ENCODE results near the gene PRIM1.
A peak's percentile ranks its signal among the peaks of the same experiment; 100 is the strongest.
"Not testable (repeated sequence)": the region's sequence is repeated elsewhere in the genome, so short reads cannot be mapped to it uniquely, and the experiment has no call there.

PRIM1 gene

DNA sequence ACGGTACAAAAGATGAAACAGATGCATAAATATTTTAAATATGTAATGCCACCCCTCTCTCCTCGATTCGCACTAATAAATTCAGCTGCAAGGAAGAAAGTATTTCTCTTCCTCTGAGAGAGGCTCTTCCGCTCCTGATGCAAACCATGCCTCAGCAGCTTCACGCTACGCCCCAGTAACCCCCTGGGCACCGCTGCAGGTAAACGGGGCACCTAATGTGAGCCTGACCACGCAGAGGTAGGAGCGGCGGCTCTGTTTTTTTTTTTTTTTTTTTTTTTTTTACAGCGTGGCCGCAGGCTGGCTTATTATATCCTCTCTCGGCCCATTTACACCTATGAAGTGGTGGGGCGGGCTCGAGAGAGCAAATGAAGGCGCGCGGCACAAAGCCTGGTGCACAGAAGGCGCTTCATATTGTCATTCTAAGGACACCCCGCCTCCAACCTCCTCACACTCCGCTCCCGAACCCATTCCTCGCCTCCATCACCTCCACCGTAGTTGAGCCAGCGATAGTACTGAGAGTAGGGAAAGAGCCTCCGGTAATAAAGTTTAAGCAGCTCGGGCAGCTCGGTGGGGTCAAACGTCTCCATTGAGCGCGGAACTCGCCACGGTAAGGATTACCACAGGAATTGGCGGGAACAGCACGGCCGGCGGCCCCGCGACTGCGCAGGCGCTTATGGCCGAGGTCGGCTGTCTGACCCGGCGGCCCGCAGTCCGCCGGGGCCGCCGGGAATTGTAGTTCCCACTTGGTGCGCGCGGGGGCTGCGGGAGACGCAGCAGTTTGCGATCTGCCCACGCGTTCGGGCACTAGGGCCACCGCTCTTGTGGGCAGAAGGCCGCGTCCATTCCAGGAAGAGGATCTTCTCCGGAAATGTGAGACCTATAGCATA, at the start of gene PRIM1:
TSS of gene PRIM1 (minus strand) at position 612 of the 887 bp plus-strand sequence. CDS start at position 587, 25 bp downstream.
- peak; percentile 90 to 91 for ATAC-seq

DNA sequence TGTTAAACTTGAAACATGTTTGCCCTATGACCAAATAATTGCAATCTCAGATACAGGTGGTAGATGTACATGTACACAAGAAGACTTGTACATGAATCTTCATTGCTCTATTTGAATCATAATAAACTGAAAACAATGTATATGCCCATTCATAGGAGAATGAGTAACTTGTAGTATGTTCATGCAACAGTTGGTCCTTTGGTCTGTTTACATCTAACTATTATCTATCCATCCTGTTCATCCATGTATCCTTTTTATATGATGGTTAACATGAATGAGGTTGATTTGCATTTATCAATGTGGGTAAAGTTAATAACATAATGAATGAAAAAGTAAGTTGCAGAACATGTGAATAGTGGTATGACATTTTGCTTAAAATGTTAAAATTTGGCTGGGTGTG, 48.1 kb upstream of the PRIM1 start:
- no peak for ATAC-seq

DNA sequence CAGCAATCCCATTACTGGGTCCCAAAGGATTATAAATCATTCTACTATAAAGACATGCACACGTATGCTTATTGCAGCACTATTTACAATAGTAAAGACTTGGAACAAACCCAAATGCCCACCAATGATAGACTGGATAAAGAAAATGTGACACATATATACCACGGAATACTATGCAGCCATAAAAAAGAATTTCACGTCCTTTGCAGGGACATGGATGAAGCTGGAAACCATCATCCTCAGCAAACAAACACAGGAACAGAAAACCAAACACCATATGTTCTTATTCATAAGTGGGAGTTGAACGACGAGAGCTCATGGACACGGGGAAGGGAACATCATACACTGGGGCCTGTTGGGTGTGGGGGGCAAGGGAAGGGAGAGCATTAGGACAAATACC, 47.2 kb upstream of the PRIM1 start:
- not testable (repeated sequence) for ATAC-seq

DNA sequence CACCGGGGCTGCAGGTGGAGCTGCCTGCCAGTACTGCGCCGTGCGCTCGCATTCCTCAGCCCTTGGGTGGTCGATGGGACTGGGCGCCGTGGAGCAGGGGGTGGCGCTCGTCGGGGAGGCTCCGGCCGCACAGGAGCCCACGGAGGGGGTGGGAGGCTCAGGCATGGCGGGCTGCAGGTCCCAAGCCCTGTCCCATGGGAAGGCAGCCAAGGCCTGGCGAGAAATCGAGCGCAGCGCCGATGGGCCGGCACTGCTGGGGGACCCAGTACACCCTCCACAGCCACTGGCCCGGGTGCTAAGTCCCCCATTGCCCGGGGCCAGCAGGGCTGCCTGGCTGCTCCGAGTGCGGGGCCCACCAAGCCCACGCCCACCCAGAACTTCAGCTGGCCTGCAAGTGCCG, 43.7 kb upstream of the PRIM1 start:
- not testable (repeated sequence) for ATAC-seq

DNA sequence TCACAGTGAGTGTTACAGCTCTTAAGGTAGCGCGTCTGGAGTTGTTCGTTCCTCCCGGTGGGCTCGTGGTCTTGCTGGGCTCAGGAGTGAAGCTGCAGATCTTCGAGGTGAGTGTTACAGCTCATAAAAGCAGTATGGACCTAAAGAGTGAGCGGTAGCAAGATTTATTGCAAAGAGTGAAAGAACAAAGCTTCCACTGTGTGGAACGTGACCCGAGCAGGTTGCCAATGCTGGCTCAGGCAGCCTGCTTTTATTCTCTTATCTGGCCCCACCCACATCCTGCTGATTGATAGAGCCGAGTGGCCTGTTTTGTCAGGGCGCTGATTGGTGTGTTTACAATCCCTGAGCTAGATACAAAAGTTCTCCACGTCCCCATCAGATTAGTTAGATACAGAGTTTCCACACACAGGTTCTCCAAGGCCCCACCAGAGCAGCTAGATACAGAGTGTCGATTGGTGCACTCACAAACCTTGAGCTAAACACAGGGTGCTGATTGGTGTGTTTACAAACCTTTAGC, 43.0 kb upstream of the PRIM1 start:
- not testable (repeated sequence) for ATAC-seq

DNA sequence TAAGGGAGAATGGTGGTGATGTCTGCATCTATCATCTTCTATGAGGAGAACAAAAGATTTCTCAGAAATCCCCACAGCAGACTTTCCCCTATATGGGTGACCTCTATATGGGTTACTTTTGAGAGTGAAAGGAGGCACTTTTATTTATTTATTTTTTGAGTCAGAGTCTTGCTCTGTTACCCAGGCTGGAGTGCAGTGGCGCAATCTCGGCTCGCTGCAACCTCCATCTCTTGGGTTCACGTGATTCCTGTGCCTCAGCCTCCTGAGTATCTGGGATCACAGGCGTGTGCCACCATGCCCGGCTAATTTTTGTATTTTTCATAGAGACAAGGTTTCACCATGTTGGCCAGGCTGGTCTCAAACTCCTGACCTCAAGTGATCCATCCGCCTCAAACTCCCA, 41.0 kb upstream of the PRIM1 start:
- not testable (repeated sequence) for ATAC-seq

DNA sequence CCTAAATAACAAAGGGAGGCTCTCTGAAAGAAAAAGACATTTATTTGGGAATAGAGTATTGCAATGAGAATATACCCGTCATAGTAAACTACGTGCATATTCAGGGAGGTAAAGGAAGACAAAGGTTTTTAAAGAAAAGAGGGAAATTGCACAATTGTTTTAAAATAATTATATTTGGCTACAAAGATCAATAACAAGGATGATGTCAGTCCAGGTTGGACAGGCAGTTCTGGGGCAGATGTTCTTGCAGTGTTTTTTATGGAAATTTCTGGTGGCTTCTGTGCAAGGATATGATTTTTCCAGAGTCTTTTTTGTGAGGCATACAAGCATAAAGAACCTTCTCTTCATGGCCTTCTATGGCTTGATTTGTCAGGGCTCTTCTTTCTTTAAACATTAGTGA, 40.6 kb upstream of the PRIM1 start:
- no peak for ATAC-seq

DNA sequence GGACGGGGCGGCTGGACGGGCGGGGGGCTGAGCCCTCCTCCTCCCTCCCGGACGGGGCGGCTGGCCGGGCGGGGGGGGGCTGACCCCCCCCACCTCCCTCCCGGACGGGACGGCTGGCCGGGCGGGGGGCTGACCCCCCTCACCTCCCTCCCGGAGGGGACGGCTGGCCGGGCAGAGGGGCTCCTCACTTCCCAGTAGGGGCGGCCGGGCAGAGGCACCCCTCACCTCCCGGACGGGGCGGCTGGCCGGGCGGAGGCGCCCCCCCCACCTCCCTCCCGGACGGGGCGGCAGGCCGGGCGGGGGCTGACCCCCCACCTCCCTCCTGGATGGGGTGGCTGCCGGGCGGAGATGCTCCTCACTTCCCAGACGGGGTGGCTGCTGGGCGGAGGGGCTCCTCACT, 37.3 kb upstream of the PRIM1 start:
- ATAC-seq: not testable (repeated sequence)

DNA sequence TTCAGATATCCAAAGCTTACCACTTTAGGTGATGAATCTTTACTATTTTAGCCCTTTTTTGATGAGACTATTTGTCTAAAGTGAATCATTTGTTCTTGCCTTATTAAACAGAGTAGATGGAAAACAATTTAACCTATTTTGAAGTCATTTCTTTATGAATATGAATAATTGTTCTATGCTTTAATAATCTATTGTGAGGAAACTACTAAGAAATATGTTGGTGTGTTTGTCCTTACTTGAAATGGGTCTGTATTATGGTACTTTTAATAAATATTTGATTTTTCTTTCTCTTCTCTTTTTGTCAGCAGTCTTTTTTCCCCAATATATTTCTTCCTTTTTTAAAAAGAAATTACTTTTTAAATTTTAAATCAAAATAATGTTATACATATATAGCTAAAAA, 35.4 kb upstream of the PRIM1 start:
- ATAC-seq: no peak

DNA sequence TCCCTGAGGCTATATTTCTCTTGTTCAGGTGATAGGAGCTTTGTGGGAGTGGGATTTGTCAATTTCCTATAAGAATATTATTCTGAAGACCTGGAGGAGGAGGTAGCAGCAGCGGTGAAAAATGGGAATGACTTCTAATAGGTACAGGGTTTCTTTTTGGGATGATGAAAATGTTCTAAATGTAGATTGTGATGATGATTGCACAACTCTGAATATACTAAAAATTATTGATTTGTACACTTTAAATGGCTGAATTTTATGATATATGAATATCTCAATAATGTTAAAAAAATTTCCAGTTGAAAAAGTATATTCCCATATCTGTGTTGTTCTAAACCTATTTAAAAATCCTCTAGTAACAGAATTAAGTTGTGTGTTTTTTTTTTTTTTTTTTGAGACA, 33.8 kb upstream of the PRIM1 start:
- ATAC-seq: no peak

DNA sequence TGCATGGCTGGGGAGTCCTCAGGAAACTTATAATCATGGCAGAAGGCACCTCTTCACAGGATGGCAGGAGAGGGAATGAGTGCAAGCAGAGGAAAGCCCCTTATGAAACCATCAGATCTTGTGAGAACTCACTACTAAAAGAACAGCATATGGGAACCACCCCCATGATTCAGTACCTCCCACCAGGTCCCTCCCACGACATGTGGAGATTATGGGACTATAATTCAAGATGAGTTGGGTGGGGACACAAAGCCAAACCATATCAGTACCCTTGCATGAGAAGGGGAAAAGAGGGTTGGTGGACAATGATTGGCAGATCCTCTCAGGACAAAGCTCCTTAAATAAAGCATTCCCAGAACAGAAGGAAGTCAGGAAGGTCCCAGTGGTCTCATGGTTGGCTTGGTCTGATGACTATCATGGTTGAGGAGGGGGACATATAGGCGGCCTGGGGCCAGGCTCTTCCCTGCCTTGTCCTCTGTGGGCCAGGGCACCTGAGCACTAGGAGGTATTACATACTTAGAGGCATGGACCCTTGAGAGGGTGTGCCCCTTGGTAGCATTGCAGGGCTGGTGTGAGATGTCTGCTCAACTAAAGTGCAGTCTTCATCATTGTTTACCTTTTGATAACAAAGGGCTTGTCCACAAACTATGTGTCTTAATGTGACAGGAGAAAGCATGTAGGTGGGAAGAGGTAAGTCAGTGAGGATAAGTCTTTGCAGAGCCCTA, 33.2 kb upstream of the PRIM1 start:
- ATAC-seq: no peak

DNA sequence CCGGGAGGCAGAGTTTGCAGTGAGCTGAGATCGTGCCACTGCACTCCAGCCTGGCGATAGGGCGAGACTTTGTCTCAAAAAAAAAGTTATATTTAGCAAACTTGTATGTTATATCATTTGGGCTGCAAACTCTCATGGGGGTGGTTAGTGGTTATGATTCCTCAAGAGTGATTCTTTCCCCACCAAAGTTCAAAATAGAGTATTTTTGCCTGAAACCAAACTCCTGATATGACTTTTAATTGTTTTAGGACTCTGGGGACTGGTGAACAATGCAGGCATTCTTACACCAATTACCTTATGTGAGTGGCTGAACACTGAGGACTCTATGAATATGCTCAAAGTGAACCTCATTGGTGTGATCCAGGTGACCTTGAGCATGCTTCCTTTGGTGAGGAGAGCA, 29.6 kb upstream of the PRIM1 start:
- no peak for ATAC-seq

DNA sequence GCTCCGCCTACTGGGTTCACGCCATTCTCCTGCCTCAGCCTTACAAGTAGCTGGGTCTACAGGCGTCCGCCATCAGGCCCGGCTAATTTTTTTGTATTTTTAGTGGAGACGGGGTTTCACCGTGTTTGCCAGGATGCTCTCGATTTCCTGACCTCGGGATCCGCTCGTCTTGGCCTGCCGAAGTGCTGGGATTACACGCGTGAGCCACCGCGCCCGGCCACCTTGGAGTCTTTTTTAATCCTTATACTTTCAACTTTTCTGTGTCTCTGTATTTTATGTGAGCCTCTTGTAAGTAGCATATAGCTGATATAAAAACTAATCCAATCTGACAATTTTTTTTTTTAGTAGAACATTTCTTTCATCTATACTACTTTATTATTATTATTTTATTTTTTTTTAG, 26.6 kb upstream of the PRIM1 start:
- ATAC-seq: no peak

DNA sequence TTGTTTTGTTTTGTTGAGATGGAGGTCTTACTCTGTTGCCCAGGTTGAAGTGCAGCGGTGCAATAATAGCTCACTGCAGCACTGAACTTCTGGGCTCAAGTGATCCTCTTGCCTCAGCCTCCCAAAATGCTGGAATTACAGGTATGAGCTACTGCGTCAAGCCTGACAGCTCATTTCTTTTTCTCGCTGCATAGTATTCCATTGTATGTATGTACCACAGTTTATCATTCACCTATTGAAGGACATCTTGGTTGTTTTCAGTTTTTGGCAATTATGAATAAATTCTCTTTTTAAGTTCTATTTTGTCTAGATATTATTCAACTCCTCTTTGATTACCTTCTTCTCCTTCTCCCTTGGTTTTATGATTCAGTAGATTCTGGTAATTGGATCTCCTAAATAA, 24.5 kb upstream of the PRIM1 start:
- ATAC-seq: no peak

DNA sequence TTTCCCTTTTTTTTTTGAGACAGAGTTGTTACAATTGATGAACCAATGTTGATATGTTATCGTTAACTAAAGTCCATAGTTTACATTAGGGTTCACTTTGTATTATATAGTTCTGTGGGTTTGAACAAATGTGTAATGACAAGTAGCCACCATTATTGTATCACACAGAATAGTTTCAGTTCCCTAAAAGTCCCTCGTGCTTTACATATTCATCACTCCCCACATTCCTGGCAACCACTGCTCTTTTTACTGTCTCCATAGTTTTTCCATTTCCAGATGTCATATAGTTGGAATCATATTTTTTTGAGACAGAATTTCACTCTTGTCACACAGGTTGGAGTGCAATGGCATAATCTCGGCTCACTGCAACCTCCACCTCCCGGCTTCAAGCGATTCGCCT, 23.5 kb upstream of the PRIM1 start:
- no peak for ATAC-seq

DNA sequence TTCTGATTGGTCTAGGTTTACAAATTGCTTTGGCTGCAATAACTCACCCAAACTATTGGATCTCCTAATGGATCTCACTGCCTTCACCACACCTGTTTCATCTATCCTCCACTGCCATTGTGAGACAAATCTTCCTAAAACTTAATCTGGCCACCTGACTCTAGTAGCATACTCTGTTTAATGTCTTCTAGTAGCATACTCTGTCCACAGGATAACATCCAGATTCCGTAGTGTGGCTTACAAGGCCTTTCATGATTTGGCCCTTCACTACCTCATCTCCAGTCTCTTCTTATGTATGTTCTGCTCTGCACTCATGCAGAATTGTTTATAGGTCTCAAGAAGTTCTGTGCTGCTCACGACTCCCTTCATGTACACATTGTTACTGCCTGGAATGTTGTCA, 21.0 kb upstream of the PRIM1 start:
- ATAC-seq: no peak

DNA sequence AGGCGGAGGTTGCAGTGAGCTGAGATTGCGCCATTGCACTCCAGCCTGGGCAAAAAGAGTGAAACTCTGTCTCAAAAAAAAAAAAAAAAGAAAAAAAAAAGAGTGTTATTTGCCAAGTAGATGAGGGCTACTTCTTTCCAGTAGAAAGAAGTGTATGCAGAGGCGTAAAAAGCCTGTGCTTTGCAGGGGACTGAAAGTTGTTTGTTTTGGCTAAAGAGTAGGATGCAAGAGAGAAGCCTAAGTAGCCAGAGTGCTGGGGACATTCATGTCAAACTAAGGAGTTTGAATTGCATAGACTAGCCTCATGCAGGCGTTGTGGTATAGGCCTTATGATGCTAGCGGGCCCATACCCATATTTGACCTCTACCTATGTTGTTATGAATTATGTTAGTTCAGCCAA, 20.5 kb upstream of the PRIM1 start:
- no peak for ATAC-seq

DNA sequence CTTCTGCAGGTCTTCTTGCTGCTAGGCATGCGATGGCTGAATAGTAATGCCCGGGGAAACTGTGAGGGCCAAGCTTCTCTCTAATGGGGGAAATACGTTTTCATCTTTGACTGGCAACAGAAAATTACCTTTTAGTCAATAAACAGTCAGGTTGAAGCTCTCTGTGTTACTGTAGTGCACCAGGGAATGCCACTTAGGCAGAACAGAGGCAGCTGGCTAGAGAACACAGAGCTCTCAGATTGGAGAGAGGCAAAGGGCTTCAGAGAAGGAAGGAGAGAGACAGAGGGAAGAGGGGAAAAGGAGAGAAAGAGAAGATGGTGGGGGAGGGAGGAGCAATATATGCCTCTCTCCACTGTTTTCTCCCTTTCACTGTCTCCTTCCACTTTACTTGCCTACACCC, 17.7 kb upstream of the PRIM1 start:
- ATAC-seq: no peak

DNA sequence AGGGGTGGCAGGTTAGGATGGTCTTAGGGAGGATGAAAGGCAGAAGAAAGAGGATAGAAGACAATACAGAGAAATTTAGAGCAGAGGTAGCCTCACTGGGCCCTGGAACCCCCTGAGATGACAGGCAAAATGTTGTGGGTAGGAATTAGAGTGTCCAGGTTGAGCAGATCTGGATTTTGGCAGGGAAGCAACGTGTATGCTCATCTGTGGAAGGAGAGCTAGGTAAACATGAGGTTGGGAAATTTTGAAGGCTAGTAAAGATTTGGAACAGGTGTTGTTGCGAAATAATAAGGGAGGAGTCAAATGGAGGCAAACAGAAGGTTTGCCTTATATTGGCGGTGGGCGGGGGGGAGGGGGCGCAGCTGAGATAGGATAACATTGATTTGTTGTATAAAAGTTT, 16.3 kb upstream of the PRIM1 start:
- ATAC-seq: no peak

DNA sequence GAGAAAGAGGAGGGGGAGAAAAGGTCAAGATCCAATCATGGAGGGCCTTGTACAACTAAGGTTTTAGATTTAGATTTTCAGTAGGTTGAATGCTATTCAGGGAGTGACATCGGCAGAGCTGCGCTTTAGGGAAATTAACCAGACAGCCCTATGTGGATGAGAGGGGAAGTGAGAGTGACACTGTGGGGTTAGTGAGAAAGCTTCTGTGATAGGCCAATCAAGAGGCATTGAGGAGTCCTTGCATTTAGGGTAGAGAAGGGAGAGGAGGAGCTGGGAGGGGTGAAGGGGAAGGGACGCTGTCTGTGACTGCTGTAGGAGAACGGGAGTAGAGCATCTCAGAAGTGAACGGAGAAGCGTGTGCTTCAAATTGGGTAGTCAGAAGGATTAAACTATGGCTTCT, 14.4 kb upstream of the PRIM1 start:
- no peak for ATAC-seq

DNA sequence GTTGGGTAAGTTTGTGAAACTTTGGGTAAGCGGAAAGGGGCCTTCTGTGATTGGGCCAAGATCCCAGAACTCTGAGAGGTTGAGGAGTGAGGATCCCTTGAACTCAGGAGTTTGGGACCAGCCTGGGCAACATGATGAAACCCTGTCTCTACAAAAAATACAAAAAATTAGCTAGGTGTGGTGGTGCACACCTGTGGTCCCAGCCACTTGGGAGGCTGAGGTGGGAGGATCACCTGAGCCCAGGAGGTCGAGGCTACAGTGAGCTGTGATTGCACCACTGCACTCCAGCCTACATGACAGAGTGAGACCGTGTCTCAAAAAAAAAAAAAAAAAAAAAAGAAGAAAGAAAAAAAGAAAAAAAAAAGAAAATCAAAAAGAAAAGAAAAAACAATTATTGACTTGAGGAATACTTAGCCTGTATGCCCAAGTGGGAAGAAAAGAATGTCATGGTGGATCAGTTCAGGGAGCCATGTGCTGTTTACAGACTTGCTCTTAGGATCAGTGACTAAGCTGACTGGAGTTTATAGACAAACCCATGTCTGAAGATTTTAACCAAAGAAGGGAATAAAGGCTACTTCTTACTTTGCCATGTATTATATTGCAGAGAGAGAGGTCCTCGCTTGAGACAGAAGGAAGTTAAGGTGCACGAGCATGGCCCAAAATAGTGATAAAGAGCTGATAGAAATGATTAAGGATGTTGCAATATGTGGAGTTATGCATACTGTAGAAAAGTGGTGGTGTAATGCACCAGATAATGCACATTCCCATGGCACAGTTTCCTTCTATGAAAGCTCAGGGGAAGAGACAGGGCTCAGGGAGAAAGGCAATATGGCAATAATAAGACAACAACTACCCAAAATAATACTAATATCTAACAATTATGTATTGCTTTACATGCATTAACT, 11.9 kb upstream of the PRIM1 start:
- ATAC-seq: no peak

DNA sequence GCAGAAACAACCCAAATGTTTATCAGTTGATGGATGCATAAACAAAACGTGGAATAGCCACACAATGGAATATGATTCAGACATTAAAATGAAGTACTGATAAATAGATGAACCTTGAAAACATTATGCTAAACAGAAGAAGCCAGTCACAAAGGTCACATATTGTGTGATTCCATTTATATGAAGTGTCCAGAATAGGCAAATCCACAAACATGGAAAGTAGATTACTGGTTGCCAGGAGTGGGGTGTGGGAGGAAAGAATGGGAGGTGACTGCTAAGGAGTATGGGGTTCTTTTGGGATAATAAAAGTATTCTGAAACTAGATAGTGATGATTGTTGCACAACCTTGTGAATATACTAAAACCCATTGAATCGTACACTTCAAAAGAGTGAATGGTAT, 9.7 kb upstream of the PRIM1 start:
- no peak for ATAC-seq

DNA sequence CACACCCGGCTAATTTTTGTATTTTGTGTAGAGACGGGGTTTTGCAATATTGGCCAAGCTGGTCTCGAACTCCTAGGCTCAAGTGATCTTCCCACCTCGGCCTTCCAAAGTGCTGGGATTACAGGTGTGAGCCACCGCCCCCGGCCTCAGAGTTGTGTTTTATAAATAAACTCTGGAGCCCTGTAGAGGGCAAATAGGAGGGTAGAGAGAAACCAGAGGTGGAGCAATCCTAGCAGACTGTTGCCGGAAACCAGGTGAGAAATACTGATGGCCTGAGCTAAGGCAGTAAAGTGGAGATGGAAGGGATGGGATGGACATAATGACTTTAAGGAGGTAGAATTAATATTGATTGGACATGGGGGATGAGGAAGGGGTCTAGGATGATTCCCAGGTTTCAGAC, 8.3 kb upstream of the PRIM1 start:
- no peak for ATAC-seq

All from activated CD4-positive, CD25-positive, alpha-beta regulatory T cell treated with anti-CD3 and anti-CD28 coated beads, Interleukin-2, amount 50 U/mL, for 24 hours (primary cell).